Measurements from ENCODE around the gene FAM168B.

Gene FAM168B

GRCh38 chr2:131005216-131005935 is 87.9 kb downstream of the FAM168B start:
- H3K4me3 ChIP-seq (replicated peaks; ENCODE audit: low read depth, low read length) = no peak overlapping the region
- no peak for TF ChIP-seq CTCF (IDR thresholded peaks at IDR 0.05; ENCODE audit: low read depth, low read length, missing control alignments)
- no peak for DNase-seq (ENCODE audit: extremely low read depth, low read depth)

GRCh38 chr2:131004446-131005209 is 88.6 kb downstream of the FAM168B start:
- H3K4me3 ChIP-seq (replicated peaks; ENCODE audit: low read depth, low read length) = no peak overlapping the region
- DNase-seq (ENCODE audit: extremely low read depth, low read depth) = no peak
- no peak for TF ChIP-seq CTCF (IDR thresholded peaks at IDR 0.05; ENCODE audit: low read depth, low read length, missing control alignments)

- H3K4me3 ChIP-seq (replicated peaks; ENCODE audit: low read depth, low read length) = no peak overlapping the region
- TF ChIP-seq CTCF (IDR thresholded peaks at IDR 0.05; ENCODE audit: low read depth, low read length, missing control alignments) = no peak
- DNase-seq (ENCODE audit: extremely low read depth, low read depth) = no peak
These were observed 94.7 kb downstream of the FAM168B start for GRCh38 chr2:130998561-130998960.
